ENCODE results near the gene CD7.

CD7 gene

DNA sequence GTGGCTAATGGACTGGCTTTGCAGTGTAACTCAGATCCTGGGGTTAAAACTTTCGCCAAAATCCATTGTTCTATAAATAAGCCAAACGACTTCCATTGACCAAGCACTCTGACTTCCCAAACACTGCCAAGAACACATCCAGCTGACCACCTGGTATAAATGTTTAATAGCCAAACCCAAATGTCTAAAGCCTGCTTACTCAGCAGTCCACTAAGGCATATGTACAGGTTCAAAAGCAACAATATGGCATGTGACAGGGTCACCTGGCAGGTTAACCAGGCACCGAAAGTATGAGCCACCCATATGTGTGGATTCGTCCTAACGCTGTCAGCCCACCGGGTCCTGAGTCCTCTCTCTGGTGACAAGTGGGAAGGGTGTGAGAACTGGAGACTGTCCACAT lies 46.0 kb downstream of the CD7 start:
- Histone ChIP-seq H3K27ac (ENCODE audit: low read depth, low read length) (no peak overlapping the region), H3K4me3 (ENCODE audit: low read length) (no peak overlapping the region), H3K4me2 (ENCODE audit: low read length) (peak overlapping the region; percentile 99; the same call in 1 of the 2 replicates), H3K4me1 (ENCODE audit: control insufficient read depth, low read length) (peaks cover 23% of the 10 kb centered on the region), H3K27me3 (ENCODE audit: control insufficient read depth, low read length) (peaks cover 18% of the 10 kb centered on the region), H3K36me3 (ENCODE audit: control insufficient read depth, low read length) (peaks cover 62% of the 10 kb centered on the region), H3K79me2 (ENCODE audit: control insufficient read depth, low read length) (peaks cover 69% of the 10 kb centered on the region), H3F3A (ENCODE audit: control insufficient read depth, insufficient read depth) (no peaks in the 10 kb centered on the region), H3K9me2 (replicated peaks; ENCODE audit: control insufficient read depth, low read length) (no peaks in the 10 kb centered on the region), H4K20me1 (ENCODE audit: control insufficient read depth, insufficient read depth, low read depth, low read length) (peaks cover 32% of the 10 kb centered on the region), H3K9me3 (ENCODE audit: control insufficient read depth, insufficient read depth, low read length) (no peaks in the 10 kb centered on the region)
- TF ChIP-seq EZH2phosphoT487 (IDR thresholded peaks at IDR 0.05; ENCODE audit: borderline replicate concordance, low read length) (no peak), CTCF (IDR thresholded peaks at IDR 0.05; ENCODE audit: low read depth, low read length, poor library complexity, severe bottlenecking) (no peak)

GRCh38 chr17:82270651-82271050 lies 46.8 kb downstream of the CD7 start:
- H3K79me2 ChIP-seq (ENCODE audit: control insufficient read depth, low read length), result peaks cover 76% of the 10 kb centered on the region
- H3K9me2 ChIP-seq (replicated peaks; ENCODE audit: control insufficient read depth, low read length), result no peaks in the 10 kb centered on the region
- TF ChIP-seq EZH2phosphoT487 (IDR thresholded peaks at IDR 0.05; ENCODE audit: borderline replicate concordance, low read length) (no peak), CTCF (IDR thresholded peaks at IDR 0.05; ENCODE audit: low read depth, low read length, poor library complexity, severe bottlenecking) (no peak)
- H3K4me3 ChIP-seq (ENCODE audit: low read length), result no peak overlapping the region
- peaks cover 18% of the 10 kb centered on the region for H3K27me3 ChIP-seq (ENCODE audit: control insufficient read depth, low read length)
- H4K20me1 ChIP-seq (ENCODE audit: control insufficient read depth, insufficient read depth, low read depth, low read length), result peaks cover 32% of the 10 kb centered on the region
- peaks cover 69% of the 10 kb centered on the region for H3K36me3 ChIP-seq (ENCODE audit: control insufficient read depth, low read length)
- H3F3A ChIP-seq (ENCODE audit: control insufficient read depth, insufficient read depth), result no peaks in the 10 kb centered on the region
- no peaks in the 10 kb centered on the region for H3K9me3 ChIP-seq (ENCODE audit: control insufficient read depth, insufficient read depth, low read length)
- H3K4me2 ChIP-seq (ENCODE audit: low read length), result no peak overlapping the region; the same call in 1 of the 2 replicates
- peaks cover 23% of the 10 kb centered on the region for H3K4me1 ChIP-seq (ENCODE audit: control insufficient read depth, low read length)
- no peak overlapping the region for H3K27ac ChIP-seq (ENCODE audit: low read depth, low read length)

- Histone ChIP-seq H3K27me3 (ENCODE audit: control insufficient read depth, low read length) (peaks cover 12% of the 10 kb centered on the region), H3K4me2 (ENCODE audit: low read length) (no peak overlapping the region; the same call in 1 of the 2 replicates), H3K4me3 (ENCODE audit: low read length) (no peak overlapping the region), H4K20me1 (ENCODE audit: control insufficient read depth, insufficient read depth, low read depth, low read length) (peaks cover 32% of the 10 kb centered on the region), H3K9me3 (ENCODE audit: control insufficient read depth, insufficient read depth, low read length) (no peaks in the 10 kb centered on the region), H3F3A (ENCODE audit: control insufficient read depth, insufficient read depth) (no peaks in the 10 kb centered on the region), H3K9me2 (replicated peaks; ENCODE audit: control insufficient read depth, low read length) (no peaks in the 10 kb centered on the region), H3K36me3 (ENCODE audit: control insufficient read depth, low read length) (peaks cover 76% of the 10 kb centered on the region), H3K79me2 (ENCODE audit: control insufficient read depth, low read length) (peaks cover 82% of the 10 kb centered on the region), H3K27ac (ENCODE audit: low read depth, low read length) (no peak overlapping the region), H3K4me1 (ENCODE audit: control insufficient read depth, low read length) (peaks cover 23% of the 10 kb centered on the region)
- TF ChIP-seq CTCF (IDR thresholded peaks at IDR 0.05; ENCODE audit: low read depth, low read length, poor library complexity, severe bottlenecking) (no peak), EZH2phosphoT487 (IDR thresholded peaks at IDR 0.05; ENCODE audit: borderline replicate concordance, low read length) (no peak)
Measured at GRCh38 chr17:82269882-82270500, 47.4 kb downstream of the CD7 start.

Measured in DOHH2 (cell line).